ENCODE measurements around the gene SPRR4.

- TF ChIP-seq CTCF (IDR thresholded peaks at IDR 0.05) (no peak), POLR2AphosphoS5 (IDR thresholded peaks at IDR 0.05; ENCODE audit: low read depth, low read length) (no peak), TCF7L2 (IDR thresholded peaks at IDR 0.05; ENCODE audit: low read depth, low read length) (no peak), SIN3A (IDR thresholded peaks at IDR 0.05; ENCODE audit: borderline replicate concordance, insufficient read depth, low read depth, low read length) (no peak)
- TF ChIP-seq, protein P1, sequence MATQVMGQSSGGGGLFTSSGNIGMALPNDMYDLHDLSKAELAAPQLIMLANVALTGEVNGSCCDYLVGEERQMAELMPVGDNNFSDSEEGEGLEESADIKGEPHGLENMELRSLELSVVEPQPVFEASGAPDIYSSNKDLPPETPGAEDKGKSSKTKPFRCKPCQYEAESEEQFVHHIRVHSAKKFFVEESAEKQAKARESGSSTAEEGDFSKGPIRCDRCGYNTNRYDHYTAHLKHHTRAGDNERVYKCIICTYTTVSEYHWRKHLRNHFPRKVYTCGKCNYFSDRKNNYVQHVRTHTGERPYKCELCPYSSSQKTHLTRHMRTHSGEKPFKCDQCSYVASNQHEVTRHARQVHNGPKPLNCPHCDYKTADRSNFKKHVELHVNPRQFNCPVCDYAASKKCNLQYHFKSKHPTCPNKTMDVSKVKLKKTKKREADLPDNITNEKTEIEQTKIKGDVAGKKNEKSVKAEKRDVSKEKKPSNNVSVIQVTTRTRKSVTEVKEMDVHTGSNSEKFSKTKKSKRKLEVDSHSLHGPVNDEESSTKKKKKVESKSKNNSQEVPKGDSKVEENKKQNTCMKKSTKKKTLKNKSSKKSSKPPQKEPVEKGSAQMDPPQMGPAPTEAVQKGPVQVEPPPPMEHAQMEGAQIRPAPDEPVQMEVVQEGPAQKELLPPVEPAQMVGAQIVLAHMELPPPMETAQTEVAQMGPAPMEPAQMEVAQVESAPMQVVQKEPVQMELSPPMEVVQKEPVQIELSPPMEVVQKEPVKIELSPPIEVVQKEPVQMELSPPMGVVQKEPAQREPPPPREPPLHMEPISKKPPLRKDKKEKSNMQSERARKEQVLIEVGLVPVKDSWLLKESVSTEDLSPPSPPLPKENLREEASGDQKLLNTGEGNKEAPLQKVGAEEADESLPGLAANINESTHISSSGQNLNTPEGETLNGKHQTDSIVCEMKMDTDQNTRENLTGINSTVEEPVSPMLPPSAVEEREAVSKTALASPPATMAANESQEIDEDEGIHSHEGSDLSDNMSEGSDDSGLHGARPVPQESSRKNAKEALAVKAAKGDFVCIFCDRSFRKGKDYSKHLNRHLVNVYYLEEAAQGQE (IDR thresholded peaks at IDR 0.05; ENCODE audit: insufficient read depth in 1 of 2, low read depth in 2 of 2, low read length in 1 of 2), result no peak
Measured at GRCh38 chr1:152962876-152963415, 7.5 kb upstream of the SPRR4 start.
